Endodermal cell (in vitro differentiated cells): ENCODE measurements around the gene SOCS3. TPM values are rescaled to one million over a fixed set of nuclear protein-coding genes. Genes with fewer than 3 reads are reported as not detected.
"Not testable (repeated sequence)": the region's sequence is repeated elsewhere in the genome, so short reads cannot be mapped to it uniquely, and the experiment has no call there.

Experiments used
- DNase-seq: peaks from one replicate; pipeline ENCODE4 v3.0.0-alpha.2; 2017
- H3K27ac ChIP-seq: 2 replicates; pipeline ENCODE4 v1.5.1; 2013; ENCODE audit warnings: mild to moderate bottlenecking, low read depth, low read length, moderate library complexity
- H3K27me3 ChIP-seq: 2 replicates; pipeline ENCODE4 v1.6.1; 2013; ENCODE audit warnings: mild to moderate bottlenecking, low read length, moderate library complexity; ENCODE audit not compliant: insufficient read depth, control insufficient read depth, poor library complexity, severe bottlenecking
- H3K36me3 ChIP-seq: 2 replicates; pipeline ENCODE4 v1.7.0; 2013; ENCODE audit warnings: mild to moderate bottlenecking, low read length, moderate library complexity; ENCODE audit not compliant: control insufficient read depth, insufficient read depth
- H3K4me1 ChIP-seq: one replicate; pipeline ENCODE4 v1.7.0; 2013; ENCODE audit warnings: low read length; ENCODE audit not compliant: control insufficient read depth, insufficient read depth
- H3K4me3 ChIP-seq: 2 replicates; pipeline ENCODE4 v1.5.1; 2013; ENCODE audit warnings: mild to moderate bottlenecking, low read length, moderate library complexity
- H3K9ac ChIP-seq: 2 replicates; pipeline ENCODE4 v1.6.1; 2013; ENCODE audit warnings: mild to moderate bottlenecking, low read length, moderate library complexity; ENCODE audit not compliant: poor library complexity, severe bottlenecking; ENCODE audit errors: extremely low read depth
- H3K9me3 ChIP-seq: 2 replicates; pipeline ENCODE4 v1.6.1; 2013; ENCODE audit warnings: mild to moderate bottlenecking, low read length, moderate library complexity; ENCODE audit not compliant: control insufficient read depth
- H3K27ac Mint-ChIP-seq: 2 replicates; pipeline ENCODE4 v1.8.0; 2020; ENCODE audit warnings: mixed read lengths
- H3K27me3 Mint-ChIP-seq: 2 replicates; pipeline ENCODE4 v1.8.0; 2021; ENCODE audit warnings: mild to moderate bottlenecking, mixed read lengths; ENCODE audit not compliant: insufficient read depth
- H3K36me3 Mint-ChIP-seq: 2 replicates; pipeline ENCODE4 v1.8.0; 2020; ENCODE audit warnings: low read depth, mixed read lengths
- H3K4me1 Mint-ChIP-seq: 2 replicates; pipeline ENCODE4 v1.8.0; 2020; ENCODE audit warnings: mixed read lengths
- H3K4me3 Mint-ChIP-seq: 2 replicates; pipeline ENCODE4 v1.8.0; 2020; ENCODE audit warnings: mild to moderate bottlenecking, moderate library complexity, mixed read lengths
- H3K9me3 Mint-ChIP-seq: 2 replicates; pipeline ENCODE4 v1.8.0; 2020; ENCODE audit warnings: mild to moderate bottlenecking, mixed read lengths
- WGBS, 2 experiments: methylation state at CpG; one replicate each; pipeline versions ENCODE4 v1.1.5 to v1.1.7; 2013; ENCODE audit warnings: missing lambda C conversion rate in 2 of 2, mixed read lengths in 1 of 2; ENCODE audit not compliant: insufficient coverage in 1 of 2, insufficient read length in 1 of 2; 5-methylcytosine and 5-hydroxymethylcytosine counted together
- total RNA-seq, 2 donors: library from RNA; stranded (reverse); fragmentation: NEBNext Ultra II Directional in 1 of 2; extraction: Animal tissue kit (Norgen Biotek cat#: 25700) in 1 of 2; gene quantifications; 2 replicates in 1 of 2; 3 replicates in 1 of 2; pipeline ENCODE4 v1.2.1, GENCODE V29; 2021
- TF ChIP-seq, protein P1 (sequence below): fragments of 200-600 bp; sonication (generic); conservative IDR thresholded peaks from 2 replicates; pipeline ENCODE4 v1.5.0; 2021; ENCODE audit warnings: antibody characterized with exemption, mild to moderate bottlenecking

The SOCS3 gene
- total RNA-seq, 2 donors from 2014 or later = 54.2 to 75.3 TPM

DNA sequence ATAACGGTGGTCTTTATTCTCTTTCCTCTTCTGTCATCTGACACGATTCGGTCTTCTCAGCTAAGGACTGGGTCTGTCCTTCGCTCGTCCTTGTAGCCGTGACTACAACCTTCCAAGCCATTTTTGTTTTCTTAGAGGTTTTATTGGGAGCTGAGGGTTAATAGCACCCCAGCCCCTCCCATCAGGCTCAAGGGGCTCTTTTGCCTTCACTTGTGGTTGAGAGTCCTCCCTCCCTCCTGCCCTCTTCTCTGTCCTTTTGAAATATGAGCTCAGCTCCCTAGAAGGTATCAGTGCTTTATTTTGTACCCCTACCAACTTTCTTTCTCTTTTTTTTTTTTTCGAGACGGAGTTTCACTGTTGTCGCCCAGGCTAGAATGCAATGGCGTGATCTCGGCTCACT lies 24.7 kb downstream of the SOCS3 start:
- WGBS, 2 experiments = 64 to 85% methylated on average over 1 to 11 of the region's 11 CpGs
- Mint-ChIP-seq H3K27me3 (peaks cover 8% of the 10 kb centered on the region), H3K4me3 (no peak overlapping the region), H3K4me1 (peaks cover 10% of the 10 kb centered on the region), H3K27ac (no peak overlapping the region), H3K36me3 (no peaks in the 10 kb centered on the region), H3K9me3 (no peaks in the 10 kb centered on the region)
- no peak for DNase-seq
- H3K36me3 ChIP-seq = no peaks in the 10 kb centered on the region
- no peaks in the 10 kb centered on the region for H3K9me3 ChIP-seq
- TF ChIP-seq, protein P1, sequence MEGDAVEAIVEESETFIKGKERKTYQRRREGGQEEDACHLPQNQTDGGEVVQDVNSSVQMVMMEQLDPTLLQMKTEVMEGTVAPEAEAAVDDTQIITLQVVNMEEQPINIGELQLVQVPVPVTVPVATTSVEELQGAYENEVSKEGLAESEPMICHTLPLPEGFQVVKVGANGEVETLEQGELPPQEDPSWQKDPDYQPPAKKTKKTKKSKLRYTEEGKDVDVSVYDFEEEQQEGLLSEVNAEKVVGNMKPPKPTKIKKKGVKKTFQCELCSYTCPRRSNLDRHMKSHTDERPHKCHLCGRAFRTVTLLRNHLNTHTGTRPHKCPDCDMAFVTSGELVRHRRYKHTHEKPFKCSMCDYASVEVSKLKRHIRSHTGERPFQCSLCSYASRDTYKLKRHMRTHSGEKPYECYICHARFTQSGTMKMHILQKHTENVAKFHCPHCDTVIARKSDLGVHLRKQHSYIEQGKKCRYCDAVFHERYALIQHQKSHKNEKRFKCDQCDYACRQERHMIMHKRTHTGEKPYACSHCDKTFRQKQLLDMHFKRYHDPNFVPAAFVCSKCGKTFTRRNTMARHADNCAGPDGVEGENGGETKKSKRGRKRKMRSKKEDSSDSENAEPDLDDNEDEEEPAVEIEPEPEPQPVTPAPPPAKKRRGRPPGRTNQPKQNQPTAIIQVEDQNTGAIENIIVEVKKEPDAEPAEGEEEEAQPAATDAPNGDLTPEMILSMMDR = no peak
- no peaks in the 10 kb centered on the region for H3K27me3 ChIP-seq
- H3K9ac ChIP-seq = no peak overlapping the region
- H3K4me1 ChIP-seq = no peaks in the 10 kb centered on the region
- H3K4me3 ChIP-seq = no peak overlapping the region
- H3K27ac ChIP-seq = no peak overlapping the region

DNA sequence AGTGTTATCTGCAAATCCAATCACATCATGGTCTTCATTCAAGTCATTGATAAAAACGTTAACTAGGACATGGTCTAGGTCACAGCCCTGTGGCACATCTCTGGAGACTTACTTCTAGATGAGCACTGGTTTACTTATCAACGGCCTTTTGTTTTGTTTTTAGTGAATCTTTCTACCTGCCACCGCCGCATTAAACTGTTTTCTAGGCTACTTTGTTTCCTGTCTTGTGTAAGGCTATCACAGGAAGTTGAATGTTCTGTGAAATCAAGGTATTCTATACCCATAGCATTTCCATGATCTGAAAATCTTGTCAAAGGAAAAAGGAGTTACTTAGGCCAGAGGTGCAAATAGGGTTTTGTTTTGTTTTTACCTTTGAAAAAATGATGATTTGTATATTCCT lies 26.9 kb downstream of the SOCS3 start:
- TF ChIP-seq, protein P1 = no peak
- Mint-ChIP-seq H3K36me3 (no peaks in the 10 kb centered on the region), H3K4me3 (no peak overlapping the region), H3K27me3 (peaks cover 5% of the 10 kb centered on the region), H3K9me3 (no peaks in the 10 kb centered on the region), H3K4me1 (peaks cover 10% of the 10 kb centered on the region), H3K27ac (no peak overlapping the region)
- 88 to 92% methylated on average over 4 of the region's 4 CpGs for WGBS, 2 experiments
- H3K4me1 ChIP-seq = no peaks in the 10 kb centered on the region
- no peak overlapping the region for H3K4me3 ChIP-seq
- no peaks in the 10 kb centered on the region for H3K36me3 ChIP-seq
- no peaks in the 10 kb centered on the region for H3K27me3 ChIP-seq
- no peak overlapping the region for H3K27ac ChIP-seq
- H3K9ac ChIP-seq = no peak overlapping the region
- no peak for DNase-seq
- H3K9me3 ChIP-seq = no peaks in the 10 kb centered on the region

GRCh38 chr17:78331355-78331754 lies 28.5 kb downstream of the SOCS3 start:
- WGBS, 2 experiments = 92% methylated on average over 11 to 12 of the region's 12 CpGs
- not testable (repeated sequence) for H3K36me3 ChIP-seq, H3K4me1 Mint-ChIP-seq, H3K27me3 ChIP-seq, H3K9me3 ChIP-seq, H3K4me3 ChIP-seq, H3K9me3 Mint-ChIP-seq, H3K27ac ChIP-seq, H3K27me3 Mint-ChIP-seq, H3K27ac Mint-ChIP-seq, H3K9ac ChIP-seq, DNase-seq, H3K4me3 Mint-ChIP-seq, H3K36me3 Mint-ChIP-seq, H3K4me1 ChIP-seq

- H3K27me3 Mint-ChIP-seq = no peaks in the 10 kb centered on the region
- no peak overlapping the region for H3K4me3 Mint-ChIP-seq
- no peaks in the 10 kb centered on the region for H3K27me3 ChIP-seq
- WGBS, 2 experiments = 87 to 90% methylated on average over 13 of the region's 13 CpGs
- H3K27ac ChIP-seq = no peak overlapping the region
- H3K4me1 ChIP-seq = no peaks in the 10 kb centered on the region
- H3K36me3 Mint-ChIP-seq = peaks cover 2% of the 10 kb centered on the region
- no peaks in the 10 kb centered on the region for H3K9me3 ChIP-seq
- no peak overlapping the region for H3K4me3 ChIP-seq
- H3K9me3 Mint-ChIP-seq = no peaks in the 10 kb centered on the region
- no peak for DNase-seq
- TF ChIP-seq, protein P1 = no peak
- no peak overlapping the region for H3K9ac ChIP-seq
- H3K4me1 Mint-ChIP-seq = peaks cover 10% of the 10 kb centered on the region
- H3K27ac Mint-ChIP-seq = no peak overlapping the region
- no peaks in the 10 kb centered on the region for H3K36me3 ChIP-seq
Observed at GRCh38 chr17:78330570-78331224, 29.2 kb downstream of the SOCS3 start.
